IPS-18a (cell line): ENCODE data around the gene MICAL2.

Source experiments
- H3K27ac ChIP-seq: one replicate; pipeline ENCODE4 v1.5.1; 2013; ENCODE audit warnings: low read length
- H3K27me3 ChIP-seq: one replicate; pipeline ENCODE4 v1.6.1; 2013; ENCODE audit warnings: mild to moderate bottlenecking, low read length; ENCODE audit not compliant: control insufficient read depth, insufficient read depth
- H3K36me3 ChIP-seq: one replicate; pipeline ENCODE4 v1.6.1; 2013; ENCODE audit warnings: low read depth, low read length; ENCODE audit not compliant: control insufficient read depth
- H3K4me1 ChIP-seq: one replicate; pipeline ENCODE4 v1.6.1; 2013; ENCODE audit warnings: low read depth, low read length; ENCODE audit not compliant: control insufficient read depth
- H3K4me3 ChIP-seq: one replicate; pipeline ENCODE4 v1.5.1; 2013; ENCODE audit warnings: low read length
- H3K9ac ChIP-seq: one replicate; pipeline ENCODE4 v1.6.1; 2013; ENCODE audit warnings: mild to moderate bottlenecking, low read length, moderate library complexity
- H3K9me3 ChIP-seq: one replicate; pipeline ENCODE4 v1.6.1; 2013; ENCODE audit warnings: low read depth, low read length; ENCODE audit not compliant: control insufficient read depth

The MICAL2 gene

GRCh38 chr11:12133547-12134235, 23.3 kb downstream of the MICAL2 start:
- Histone ChIP-seq H3K27me3 (no peaks in the 10 kb centered on the region), H3K9ac (no peak overlapping the region), H3K27ac (no peak overlapping the region), H3K9me3 (no peaks in the 10 kb centered on the region), H3K4me3 (no peak overlapping the region), H3K4me1 (no peaks in the 10 kb centered on the region), H3K36me3 (no peaks in the 10 kb centered on the region)

DNA sequence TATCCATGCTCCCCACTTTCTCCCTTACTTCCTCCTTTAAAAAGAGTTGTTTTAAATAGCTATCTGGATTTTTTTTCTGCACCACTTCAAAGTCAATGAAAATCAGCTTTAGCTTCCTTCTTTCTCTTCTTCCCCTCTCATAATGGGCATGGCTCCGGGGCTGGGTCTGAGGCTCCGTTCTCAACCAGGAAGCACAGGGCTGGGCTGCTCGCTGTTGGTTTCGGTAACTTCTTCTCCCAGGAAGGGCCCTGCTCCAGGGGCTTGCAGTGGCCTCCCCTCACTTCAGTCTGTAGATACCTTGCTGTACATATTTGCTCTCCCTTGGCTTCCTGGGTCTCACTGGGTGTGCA, 23.8 kb downstream of the MICAL2 start:
- Histone ChIP-seq H3K9ac (no peak overlapping the region), H3K36me3 (no peaks in the 10 kb centered on the region), H3K27ac (no peak overlapping the region), H3K4me1 (no peaks in the 10 kb centered on the region), H3K4me3 (no peak overlapping the region), H3K27me3 (no peaks in the 10 kb centered on the region), H3K9me3 (no peaks in the 10 kb centered on the region)

GRCh38 chr11:12135185-12135584, 24.8 kb downstream of the MICAL2 start:
- Histone ChIP-seq H3K4me1 (no peaks in the 10 kb centered on the region), H3K4me3 (no peak overlapping the region), H3K9me3 (no peaks in the 10 kb centered on the region)

DNA sequence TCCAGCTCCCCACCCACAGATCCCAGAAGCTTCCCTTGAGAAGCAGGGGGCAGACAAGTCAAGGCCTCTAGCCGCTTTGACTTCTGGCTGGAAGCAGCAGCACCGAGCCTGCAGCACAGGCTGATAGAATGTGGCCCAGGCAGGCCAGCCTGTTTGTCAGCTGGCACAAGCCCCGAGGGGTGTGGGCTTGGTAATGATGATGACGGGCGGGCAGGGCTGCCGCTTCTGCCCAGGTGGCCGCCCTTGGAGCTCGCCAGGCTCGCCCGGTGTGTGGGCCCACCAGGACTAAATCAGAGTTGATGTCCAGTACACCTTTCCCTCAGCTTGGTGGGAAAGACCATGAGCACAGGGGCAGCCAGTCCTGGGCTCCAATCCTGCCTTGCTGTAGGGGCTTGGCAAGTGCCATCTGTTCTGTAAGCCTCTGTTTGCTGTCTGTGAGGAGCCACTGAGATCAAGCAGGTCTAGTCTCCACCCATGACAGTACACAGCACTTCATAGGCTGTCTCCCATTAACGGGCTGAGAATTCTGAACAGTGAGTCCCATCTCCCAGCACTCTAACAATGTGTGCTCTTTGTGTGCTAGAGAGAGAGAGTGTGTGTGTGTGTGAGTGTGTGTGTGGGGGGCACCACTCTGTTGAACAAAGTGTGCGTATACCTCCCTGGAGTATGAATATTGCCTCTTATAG, 26.8 kb downstream of the MICAL2 start:
- H3K27ac ChIP-seq, result no peak overlapping the region
- no peak overlapping the region for H3K9ac ChIP-seq
- no peaks in the 10 kb centered on the region for H3K36me3 ChIP-seq
- no peaks in the 10 kb centered on the region for H3K9me3 ChIP-seq
- H3K27me3 ChIP-seq, result no peaks in the 10 kb centered on the region
- no peaks in the 10 kb centered on the region for H3K4me1 ChIP-seq
- H3K4me3 ChIP-seq, result no peak overlapping the region

More at GRCh38 chr11:12135185-12135584, 24.8 kb downstream of the MICAL2 start:
- Histone ChIP-seq H3K36me3 (no peaks in the 10 kb centered on the region), H3K27me3 (no peaks in the 10 kb centered on the region), H3K9ac (no peak overlapping the region), H3K27ac (no peak overlapping the region)

DNA sequence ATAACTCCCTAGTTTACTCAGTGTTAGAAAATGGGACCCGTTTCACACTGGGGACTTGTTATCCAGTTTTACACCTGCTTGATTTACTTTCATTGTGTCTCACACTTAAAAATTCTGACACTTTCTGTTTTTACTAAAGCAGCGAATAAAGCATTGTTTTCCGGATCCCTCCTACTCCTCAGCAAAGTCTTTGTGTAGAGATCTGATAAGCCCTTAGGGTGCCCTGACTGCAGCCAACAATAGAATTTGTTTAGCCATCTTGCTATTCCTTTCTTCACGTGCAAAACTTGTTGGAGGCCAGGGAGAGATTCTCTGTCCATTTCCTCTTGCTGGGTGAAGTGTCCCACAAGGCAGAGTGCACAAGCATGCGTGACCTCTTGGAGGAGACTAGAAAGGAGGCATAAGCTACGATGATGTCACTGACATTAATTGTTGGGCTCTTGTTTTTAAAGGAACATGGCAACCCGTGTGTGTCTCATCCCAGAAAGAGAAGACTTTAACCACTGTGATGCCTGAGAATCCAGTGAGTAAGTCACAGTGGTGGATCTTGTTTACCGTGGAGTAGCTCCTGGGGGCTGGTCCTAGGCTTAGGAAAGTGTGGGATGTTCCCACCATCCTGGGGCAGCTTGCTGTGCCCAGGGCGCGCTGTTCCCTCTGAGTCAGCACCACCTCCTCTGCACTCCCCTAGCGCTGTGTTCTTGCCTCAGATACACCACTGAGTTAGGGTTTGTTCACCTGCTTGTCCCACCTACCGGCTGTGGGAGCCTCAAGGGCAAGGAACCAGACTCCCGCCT, 27.7 kb downstream of the MICAL2 start:
- H3K27ac ChIP-seq, result no peak overlapping the region
- H3K4me3 ChIP-seq, result no peak overlapping the region
- no peaks in the 10 kb centered on the region for H3K9me3 ChIP-seq
- no peak overlapping the region for H3K9ac ChIP-seq
- no peaks in the 10 kb centered on the region for H3K4me1 ChIP-seq
- H3K36me3 ChIP-seq, result no peaks in the 10 kb centered on the region
- H3K27me3 ChIP-seq, result no peaks in the 10 kb centered on the region

DNA sequence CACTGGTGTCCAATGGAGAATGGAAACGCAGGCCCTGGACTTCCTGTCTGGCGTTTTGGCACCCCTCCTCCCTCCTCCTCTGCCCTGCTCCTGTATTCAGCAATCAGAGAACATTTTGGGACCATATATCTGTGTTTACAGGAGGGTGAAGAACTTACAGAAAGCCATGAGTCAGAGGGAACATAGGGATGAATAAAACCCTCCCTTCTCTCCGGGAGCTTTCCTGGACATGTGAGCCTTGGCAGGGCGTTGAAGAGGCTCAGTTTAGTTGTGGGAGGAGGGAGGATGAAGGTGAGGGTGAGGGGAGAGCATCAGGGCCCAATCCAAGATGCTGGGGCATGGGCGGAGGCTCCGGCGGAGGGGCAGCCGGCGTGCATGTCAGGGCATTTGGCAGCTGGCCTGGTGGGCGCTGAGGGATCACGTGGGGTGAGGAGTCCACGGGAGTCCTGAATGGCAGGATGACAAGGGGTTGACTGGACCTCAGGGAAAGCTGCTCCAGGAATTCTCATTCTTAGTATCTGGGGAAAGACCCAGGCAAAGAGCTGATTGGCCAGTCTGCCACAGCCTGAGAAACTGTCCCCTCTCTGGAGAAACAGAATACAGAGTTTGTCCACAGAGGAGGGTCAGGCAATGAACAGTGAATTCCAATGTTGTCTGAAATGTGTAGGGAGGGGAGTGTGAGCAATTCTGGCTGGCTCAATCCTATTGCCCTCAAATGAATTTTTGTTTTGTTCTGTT, 28.9 kb downstream of the MICAL2 start:
- H3K4me1 ChIP-seq, result no peaks in the 10 kb centered on the region
- no peak overlapping the region for H3K27ac ChIP-seq
- H3K27me3 ChIP-seq, result no peaks in the 10 kb centered on the region
- no peaks in the 10 kb centered on the region for H3K36me3 ChIP-seq
- no peaks in the 10 kb centered on the region for H3K9me3 ChIP-seq
- no peak overlapping the region for H3K9ac ChIP-seq
- H3K4me3 ChIP-seq, result no peak overlapping the region

DNA sequence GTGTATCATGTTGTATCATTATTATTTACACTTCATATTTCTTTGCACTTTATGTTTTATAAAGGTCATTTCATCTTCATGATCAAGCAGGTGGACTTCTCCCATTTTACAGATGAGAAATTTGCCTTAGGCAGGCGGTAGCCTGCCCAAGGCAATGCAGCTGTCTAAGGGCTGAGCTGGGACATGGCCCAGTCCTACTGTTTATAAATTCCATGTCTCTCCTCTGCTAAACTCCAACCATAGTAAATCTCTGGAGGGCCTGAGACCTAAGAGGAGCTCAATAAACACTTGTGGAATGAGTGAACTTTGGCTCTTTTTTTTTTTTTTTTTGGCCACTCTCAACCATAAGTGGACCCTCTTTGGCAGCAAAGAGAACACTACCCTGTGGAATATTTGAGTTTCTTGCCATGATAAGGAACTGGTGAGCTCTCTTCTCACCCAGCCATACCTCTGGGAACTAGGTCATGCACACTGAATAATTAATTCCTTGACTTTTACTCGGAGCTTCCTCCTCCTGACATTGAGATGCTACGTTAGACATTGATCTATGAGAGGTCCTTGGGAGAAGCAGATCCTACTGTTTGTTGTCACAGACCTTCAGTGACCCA, 29.9 kb downstream of the MICAL2 start:
- Histone ChIP-seq H3K27me3 (no peaks in the 10 kb centered on the region), H3K4me3 (no peak overlapping the region), H3K36me3 (no peaks in the 10 kb centered on the region), H3K27ac (no peak overlapping the region), H3K9me3 (no peaks in the 10 kb centered on the region), H3K4me1 (no peaks in the 10 kb centered on the region), H3K9ac (no peak overlapping the region)

- Histone ChIP-seq H3K4me3 (no peak overlapping the region), H3K9ac (no peak overlapping the region), H3K9me3 (no peaks in the 10 kb centered on the region), H3K27me3 (no peaks in the 10 kb centered on the region), H3K27ac (no peak overlapping the region), H3K4me1 (no peaks in the 10 kb centered on the region), H3K36me3 (no peaks in the 10 kb centered on the region)
These were observed 30.9 kb downstream of the MICAL2 start for GRCh38 chr11:12141283-12141682.

- no peak overlapping the region for H3K27ac ChIP-seq
- no peaks in the 10 kb centered on the region for H3K36me3 ChIP-seq
- H3K9me3 ChIP-seq, result no peaks in the 10 kb centered on the region
- H3K27me3 ChIP-seq, result no peaks in the 10 kb centered on the region
- no peaks in the 10 kb centered on the region for H3K4me1 ChIP-seq
- H3K4me3 ChIP-seq, result no peak overlapping the region
- H3K9ac ChIP-seq, result no peak overlapping the region
These were observed 31.8 kb downstream of the MICAL2 start for GRCh38 chr11:12142176-12142575.

DNA sequence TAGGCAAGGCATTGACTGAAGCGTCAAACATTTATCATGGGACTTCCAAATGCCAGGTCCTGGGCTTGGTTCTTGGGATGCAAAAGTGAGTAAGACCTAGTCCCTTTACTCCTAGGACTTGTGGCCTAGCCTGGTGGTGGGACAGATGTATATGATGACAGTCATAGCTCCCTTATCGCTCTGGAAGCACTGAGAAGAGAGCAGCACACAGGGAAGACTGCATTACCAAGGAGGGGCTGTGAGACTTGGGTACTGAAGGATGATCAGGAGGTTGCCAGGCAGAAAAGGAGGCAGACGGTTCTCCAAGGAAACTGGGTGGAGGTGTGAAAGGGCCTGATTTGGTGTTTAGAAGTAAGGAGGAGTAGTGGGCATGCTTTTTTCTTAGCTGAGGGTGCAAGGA, 32.5 kb downstream of the MICAL2 start:
- H3K4me3 ChIP-seq, result no peak overlapping the region
- no peaks in the 10 kb centered on the region for H3K4me1 ChIP-seq
- H3K9ac ChIP-seq, result no peak overlapping the region
- H3K27me3 ChIP-seq, result no peaks in the 10 kb centered on the region
- H3K9me3 ChIP-seq, result no peaks in the 10 kb centered on the region
- H3K36me3 ChIP-seq, result no peaks in the 10 kb centered on the region
- no peak overlapping the region for H3K27ac ChIP-seq
